CD4-positive, alpha-beta T cell treated with Interleukin-2 at 100 ng/mL for 4 hours (primary cell): ENCODE measurements around the gene UGCG.
"Not testable (repeated sequence)": the region's sequence is repeated elsewhere in the genome, so short reads cannot be mapped to it uniquely, and the experiment has no call there.

Experiments
- DNase-seq: peaks from one replicate; pipeline ENCODE4 v3.0.0-alpha.2; 2020; ENCODE audit warnings: low spot score

The UGCG gene

DNA sequence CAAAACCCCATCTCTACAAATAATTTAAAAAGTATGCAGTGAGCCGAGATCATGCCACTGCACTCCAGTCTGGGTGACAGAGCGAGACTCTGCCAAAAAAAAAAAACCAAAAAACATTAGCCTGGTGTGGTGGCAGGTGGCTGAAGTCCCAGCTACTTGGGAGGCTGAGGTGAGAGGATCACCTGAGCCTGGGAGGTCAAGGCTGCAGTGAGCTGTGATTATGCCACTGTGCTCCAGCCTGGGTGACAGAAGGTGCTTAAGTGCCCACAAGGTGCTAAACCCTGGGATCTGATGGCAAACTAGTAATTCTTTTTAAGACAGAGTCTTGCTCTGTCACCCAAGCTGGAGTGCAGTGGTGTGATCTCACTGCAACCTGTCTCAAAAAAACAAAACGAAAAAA lies 5.7 kb upstream of the UGCG start:
- not testable (repeated sequence) for DNase-seq

- DNase-seq = peak; percentile 55
These were observed 4.6 kb upstream of the UGCG start for GRCh38 chr9:111891910-111892499.

- DNase-seq = no peak
These were observed 457 bp downstream of the UGCG start for GRCh38 chr9:111896942-111897600.

DNA sequence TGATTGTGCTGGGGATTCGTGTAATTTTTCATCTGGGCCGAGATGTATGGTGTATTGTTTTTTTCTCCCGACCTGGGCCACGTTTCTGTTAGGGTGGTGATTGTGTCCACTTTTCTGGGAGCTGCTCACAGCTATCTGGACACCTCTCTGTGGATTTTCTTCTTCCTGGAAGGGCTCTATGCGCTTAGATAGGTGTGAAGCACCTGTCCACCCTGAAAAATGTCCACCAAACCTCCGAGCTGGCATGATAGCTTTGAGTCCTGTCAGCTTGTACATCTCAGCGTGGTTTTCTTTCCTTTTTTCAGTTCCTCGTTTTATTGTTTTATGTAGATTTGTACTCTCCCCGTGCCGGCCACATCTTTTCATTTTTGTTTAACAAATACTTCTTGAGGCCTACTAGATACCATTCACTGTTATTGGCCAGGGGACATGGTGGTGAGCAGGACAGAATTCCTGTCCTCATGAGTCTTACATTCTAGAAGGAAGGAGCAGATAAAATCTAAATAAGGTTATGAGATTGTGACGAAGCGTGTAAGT lies 1.1 kb downstream of the UGCG start:
- DNase-seq = peak; percentile 13

GRCh38 chr9:111898331-111899096 lies 1.9 kb downstream of the UGCG start:
- DNase-seq = peak; percentile 69

GRCh38 chr9:111900151-111900857 lies 3.7 kb downstream of the UGCG start:
- no peak for DNase-seq

- DNase-seq = no peak
These were observed 4.4 kb downstream of the UGCG start for GRCh38 chr9:111900858-111901612.

- DNase-seq = no peak
These were observed 6.0 kb downstream of the UGCG start for GRCh38 chr9:111902391-111903139.

GRCh38 chr9:111903535-111903934 lies 6.9 kb downstream of the UGCG start:
- not testable (repeated sequence) for DNase-seq

DNA sequence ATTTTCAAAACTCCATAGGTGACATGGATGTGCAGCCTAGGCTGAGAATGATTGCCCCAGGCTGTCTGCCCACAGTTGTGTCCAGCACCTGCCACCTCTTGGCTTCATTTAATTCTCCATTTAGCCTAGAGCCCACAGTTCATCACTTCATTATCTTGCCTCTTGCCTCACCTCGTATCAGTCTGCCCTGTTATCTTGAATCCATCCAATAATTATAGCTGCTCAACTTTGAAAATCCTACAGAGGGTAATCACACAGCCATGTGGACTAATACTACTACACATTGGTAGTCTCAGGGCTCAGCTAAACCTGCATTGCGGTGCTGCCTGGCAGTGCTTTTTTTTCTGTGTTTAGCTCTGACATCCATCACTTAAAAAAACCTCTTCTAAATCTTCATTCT lies 7.4 kb downstream of the UGCG start:
- no peak for DNase-seq

GRCh38 chr9:111904891-111905291 lies 8.3 kb downstream of the UGCG start:
- DNase-seq = no peak

GRCh38 chr9:111907147-111907546 lies 10.5 kb downstream of the UGCG start:
- DNase-seq = no peak

GRCh38 chr9:111909444-111909843 lies 12.8 kb downstream of the UGCG start:
- DNase-seq = no peak

GRCh38 chr9:111910428-111910827 lies 13.8 kb downstream of the UGCG start:
- DNase-seq = peak; percentile 14

DNA sequence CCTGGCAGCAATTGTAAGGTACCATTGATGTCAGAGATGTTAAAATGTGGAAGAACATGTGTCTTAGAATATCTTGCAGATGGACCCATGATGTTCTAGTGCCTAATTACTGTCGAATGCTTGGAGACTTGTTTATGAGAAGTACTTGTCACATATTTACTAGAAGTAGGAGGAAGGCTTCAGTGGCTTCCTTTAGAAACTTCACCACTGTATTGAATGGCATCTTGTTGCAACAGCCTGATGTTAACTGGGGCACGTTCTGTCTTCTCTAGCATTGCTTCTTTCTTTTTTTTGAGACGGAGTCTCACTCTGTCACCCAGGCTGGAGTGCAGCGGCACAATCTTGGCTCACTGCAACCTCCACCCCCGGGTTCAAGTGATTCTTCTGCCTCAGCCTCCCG lies 16.5 kb downstream of the UGCG start:
- no peak for DNase-seq

- DNase-seq = peak; percentile 37
These were observed 18.3 kb downstream of the UGCG start for GRCh38 chr9:111914749-111915424.

- no peak for DNase-seq
These were observed 18.8 kb downstream of the UGCG start for GRCh38 chr9:111915425-111915758.

- no peak for DNase-seq
These were observed 19.6 kb downstream of the UGCG start for GRCh38 chr9:111916234-111916645.

DNA sequence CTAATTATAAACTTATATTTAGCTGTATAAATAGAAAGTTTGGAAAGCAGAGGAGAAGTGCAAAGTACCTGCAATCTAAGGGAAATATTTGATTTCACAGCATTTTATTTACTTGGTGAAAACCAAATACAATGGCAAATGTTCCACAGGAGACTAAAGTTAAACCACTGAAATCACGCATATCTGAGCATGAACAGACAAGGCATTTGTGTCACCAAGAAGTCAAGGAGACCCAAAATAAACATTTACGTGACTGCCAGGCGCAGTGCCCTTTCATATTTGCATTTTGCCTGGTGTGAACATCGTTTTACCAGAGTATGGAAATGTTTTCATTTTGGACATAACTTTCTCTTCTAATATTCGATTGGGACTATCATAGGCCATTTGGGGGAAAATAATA lies 20.6 kb downstream of the UGCG start:
- no peak for DNase-seq

DNA sequence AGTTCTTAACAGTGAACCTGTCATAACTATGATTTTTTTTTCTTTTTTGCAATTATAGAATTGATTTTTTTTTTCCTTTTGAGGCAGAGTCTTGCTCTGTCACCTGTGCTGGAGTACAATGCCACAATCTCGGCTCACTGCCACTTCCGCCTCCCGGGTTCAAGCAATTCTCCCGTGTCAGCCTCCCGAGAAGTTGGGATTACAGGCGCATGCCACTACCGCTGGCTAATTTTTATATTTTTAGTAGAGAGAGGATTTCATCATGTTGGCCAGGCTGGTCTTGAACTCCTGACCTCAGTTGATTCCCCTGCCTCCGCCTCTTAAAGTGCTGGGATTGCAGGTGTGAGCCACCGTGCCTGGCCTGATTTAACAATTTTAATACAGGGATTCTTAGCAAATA lies 21.4 kb downstream of the UGCG start:
- no peak for DNase-seq
